ENCODE measurements around the gene RPL7L1.

- TF ChIP-seq CTCF (IDR thresholded peaks at IDR 0.05; ENCODE audit: insufficient read depth, low read length, poor library complexity, severe bottlenecking): no peak
- TF ChIP-seq EZH2phosphoT487 (conservative IDR thresholded peaks at IDR 0.05; ENCODE audit: low read length): no peak
Measured at GRCh38 chr6:42916288-42916687, 36.9 kb downstream of the RPL7L1 start.
